Stimulated activated naive CD8-positive, alpha-beta T cell treated with anti-CD3 and anti-CD28 coated beads, Interleukin-15, Interleukin-2, amounts not matched to agents 100 U/mL and 50 U/mL, for 24 hours (primary cell): ENCODE measurements around the gene CD82.

ENCODE experiments used
- ATAC-seq: fragments of 150-1000 bp; cut with Tn5 transposase; one replicate; pipeline ENCODE4 v1.10.0; 2021
- DNase-seq: peaks from one replicate; pipeline ENCODE4 v3.0.0; 2021

Gene CD82

DNA sequence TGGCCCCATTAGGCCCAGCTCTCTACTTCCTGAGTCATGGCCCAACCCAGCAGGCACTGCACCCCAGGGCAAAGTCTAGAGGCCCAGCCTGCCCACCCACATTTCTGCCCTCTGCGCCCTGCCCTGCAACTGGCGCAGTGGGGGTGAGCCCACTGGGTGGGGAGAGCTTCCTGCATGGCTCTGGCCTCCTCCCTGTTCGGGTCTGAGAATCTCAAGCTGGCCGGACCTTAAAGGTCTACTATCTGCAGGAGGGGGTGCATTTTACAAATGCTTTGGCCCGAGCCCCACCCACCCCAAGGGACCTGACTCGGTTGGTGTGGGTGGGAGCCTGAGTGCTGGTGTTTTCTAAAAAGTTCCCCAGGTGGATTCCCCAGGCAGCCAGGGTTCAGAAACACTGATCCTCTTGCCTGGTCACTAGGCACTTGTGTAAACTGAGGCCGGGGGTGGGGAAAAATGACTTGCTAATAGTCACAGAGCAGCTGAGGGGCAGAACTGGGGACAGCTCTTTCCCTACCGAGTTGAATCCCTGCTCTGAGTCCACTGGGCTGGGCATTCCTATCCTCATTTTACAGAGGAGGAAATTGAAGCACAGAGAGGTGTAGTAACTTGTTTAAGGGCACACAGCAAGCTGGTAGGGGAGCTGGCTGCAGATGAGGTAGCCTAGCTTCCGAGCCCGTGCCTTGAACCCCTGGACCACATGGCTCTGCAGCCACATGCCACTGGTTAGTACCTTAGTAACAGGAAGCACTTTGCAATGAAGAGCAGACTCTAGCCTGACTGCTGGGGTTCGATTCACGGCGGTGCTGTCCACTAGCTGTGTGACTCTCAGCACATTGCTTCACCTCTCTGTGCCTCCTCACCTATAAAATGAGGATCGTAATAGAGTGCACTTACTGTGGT is 36.3 kb downstream of the CD82 start:
- DNase-seq (peak; percentile 60), ATAC-seq (peak; percentile 47)

GRCh38 chr11:44602891-44603310 is 37.4 kb downstream of the CD82 start:
- no peak for ATAC-seq
- no peak for DNase-seq

DNA sequence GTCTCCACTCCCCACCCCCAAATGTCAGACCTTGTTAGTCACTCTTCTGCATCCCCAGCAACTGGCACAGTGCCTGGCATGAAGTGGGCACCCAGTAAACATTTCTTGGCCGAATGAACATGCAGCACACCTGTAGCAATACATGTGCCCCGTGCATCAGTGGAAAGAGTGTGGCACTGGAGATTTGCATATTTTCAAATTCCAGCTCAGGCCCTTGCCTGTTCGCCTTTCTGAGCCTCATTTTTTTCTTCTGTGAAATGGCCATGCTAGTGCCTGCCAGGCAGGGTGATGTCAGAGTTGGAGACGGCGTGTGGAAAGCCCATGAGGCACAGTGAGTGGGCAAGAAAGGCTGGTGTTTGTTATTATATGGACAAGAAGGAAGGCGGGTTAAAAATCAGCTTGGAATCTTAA is 38.7 kb downstream of the CD82 start:
- no peak for DNase-seq
- ATAC-seq, result no peak

DNA sequence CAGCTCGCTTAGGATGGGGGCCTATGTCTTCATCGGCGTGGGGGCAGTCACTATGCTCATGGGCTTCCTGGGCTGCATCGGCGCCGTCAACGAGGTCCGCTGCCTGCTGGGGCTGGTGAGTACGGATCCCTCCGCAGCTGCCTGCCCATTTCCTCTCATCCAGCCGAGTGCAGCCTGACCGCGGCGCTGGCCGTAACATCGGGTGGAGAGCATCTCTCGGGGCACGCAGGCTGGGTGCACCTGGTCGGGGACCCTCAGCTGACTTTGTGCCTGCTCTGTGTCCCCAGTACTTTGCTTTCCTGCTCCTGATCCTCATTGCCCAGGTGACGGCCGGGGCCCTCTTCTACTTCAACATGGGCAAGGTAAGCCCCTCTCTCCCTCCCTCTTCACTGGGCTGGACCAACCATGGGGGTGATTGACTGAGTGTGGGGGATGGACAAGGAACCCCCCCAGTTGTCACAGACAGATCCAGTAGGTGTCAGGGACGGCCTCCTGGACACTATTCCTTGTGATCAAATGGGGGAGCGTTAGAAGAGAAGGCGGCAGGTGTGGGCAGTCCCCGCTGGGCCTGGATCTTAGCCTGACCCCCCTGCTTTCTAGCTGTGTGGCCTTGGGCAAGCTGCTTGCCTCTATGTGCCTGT is 39.7 kb downstream of the CD82 start:
- DNase-seq (no peak), ATAC-seq (no peak)

DNA sequence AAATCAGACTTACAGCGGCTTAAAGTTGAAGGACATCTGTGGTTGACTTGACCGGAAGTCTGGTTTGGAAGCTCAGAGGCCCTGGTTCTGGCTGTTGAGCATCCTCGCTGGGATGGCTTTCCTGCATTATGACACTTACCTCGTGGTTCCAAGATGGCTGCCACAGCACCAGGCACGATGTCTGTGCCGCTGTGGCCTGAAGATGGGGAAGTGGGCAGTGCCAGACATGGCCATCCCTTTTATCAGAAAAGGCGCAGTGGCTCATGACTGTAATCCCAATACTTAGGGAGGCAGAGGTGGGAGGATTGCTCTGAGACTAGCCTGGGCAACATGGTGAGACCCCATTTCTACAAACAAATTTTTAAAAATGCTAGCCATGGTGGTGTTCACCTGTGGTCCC is 40.5 kb downstream of the CD82 start:
- ATAC-seq, result no peak
- DNase-seq, result no peak

- DNase-seq (no peak), ATAC-seq (no peak)
Measured at GRCh38 chr11:44606472-44606871, 41.0 kb downstream of the CD82 start.

GRCh38 chr11:44607319-44607962 is 42.0 kb downstream of the CD82 start:
- DNase-seq (peak; percentile 50), ATAC-seq (peak; percentile 61)

- DNase-seq, result no peak
- ATAC-seq, result no peak
Measured at GRCh38 chr11:44607987-44608386, 42.5 kb downstream of the CD82 start.

DNA sequence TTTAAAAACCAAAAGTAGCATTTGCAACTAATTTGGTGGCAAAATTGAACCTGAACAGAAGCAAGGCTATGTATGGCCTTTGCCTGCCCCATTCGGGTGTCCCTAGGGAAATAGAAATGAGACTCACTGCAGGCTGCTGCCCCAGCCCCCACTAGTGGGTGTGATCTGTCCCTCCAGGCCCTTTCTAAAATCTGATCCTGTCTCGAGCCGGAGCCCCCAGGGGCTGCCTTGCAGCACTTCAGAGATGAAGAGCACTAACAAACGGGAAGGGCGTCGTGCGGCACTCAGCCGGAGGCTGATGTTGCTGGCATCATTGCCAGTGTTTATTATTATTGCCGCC is 43.2 kb downstream of the CD82 start:
- ATAC-seq, result no peak
- DNase-seq, result no peak

GRCh38 chr11:44608991-44609782 is 43.7 kb downstream of the CD82 start:
- DNase-seq (peak; percentile 49), ATAC-seq (peak; percentile 51)

DNA sequence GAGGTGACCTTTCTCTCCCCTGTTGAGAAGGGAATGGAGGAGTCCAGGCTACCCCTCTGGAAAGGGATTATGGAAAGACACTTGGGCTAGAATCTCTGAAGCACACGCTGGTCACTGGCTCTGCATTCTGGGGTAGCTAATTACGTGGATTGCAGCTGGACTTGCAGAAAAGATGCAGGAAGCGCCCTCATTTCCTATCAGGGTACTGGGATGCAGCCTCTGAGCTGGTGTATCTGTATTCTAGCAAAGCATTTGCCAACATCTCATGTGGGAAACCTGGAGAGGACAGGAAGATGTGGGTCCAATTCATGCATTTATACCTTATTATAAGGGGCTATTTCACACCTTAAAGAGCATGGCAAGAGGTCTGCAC is 44.3 kb downstream of the CD82 start:
- ATAC-seq, result no peak
- DNase-seq, result no peak

GRCh38 chr11:44610186-44610955 is 44.9 kb downstream of the CD82 start:
- DNase-seq (no peak), ATAC-seq (no peak)

DNA sequence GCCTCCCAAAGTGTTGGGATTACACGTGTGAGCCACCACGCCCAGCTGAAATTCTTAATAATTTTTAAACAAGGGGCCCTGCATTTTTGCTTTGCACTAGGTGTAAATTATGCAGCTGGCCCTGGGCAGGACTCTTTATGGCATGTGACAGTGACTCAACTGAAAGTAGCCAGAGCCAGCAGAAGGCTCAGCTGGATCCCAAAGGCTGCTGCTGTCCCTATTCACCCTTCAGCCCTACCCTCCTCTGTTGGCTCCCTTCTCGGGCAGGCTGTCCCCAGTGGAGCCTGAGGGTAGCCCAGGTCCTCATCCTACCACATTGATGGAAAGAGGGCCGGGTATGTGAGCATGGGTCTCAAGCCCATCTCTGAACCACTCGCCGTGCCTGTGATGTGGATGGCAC is 45.6 kb downstream of the CD82 start:
- ATAC-seq (no peak), DNase-seq (no peak)

DNA sequence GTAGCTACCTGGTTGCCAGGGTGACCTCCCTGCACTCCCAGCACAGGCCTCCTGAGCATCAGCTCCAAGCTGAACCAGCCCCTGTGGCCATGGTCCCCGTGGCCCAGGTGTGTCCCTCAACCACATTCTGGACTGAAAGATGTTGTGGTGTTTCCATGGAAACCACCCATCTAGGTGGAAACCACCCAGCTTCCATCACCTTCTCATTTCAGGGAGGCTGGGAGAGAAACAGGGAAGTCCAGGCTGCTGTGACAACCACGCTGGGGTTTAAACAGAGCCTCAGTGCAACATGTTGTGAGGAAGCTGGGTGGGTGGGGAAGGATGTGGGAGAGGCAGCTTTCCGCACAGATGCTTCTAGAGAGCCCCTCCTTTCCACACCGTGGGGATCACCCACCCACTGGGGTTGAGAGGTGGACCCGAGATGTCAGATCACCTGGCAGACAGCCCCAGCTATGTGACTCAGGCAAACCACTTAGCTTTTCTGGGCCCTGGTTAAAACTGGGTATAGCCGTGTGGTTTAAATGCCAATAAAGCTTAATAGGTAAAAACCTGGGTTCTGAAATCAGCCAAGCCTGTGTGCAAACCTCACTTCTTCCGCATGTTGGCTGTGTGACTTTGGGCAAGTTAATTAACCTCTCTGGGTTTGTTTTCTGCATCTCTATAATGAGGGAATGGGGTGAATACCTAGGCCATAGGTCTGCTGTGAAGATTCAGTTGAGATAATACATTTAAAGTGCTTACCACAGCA is 46.4 kb downstream of the CD82 start:
- DNase-seq, result peak; percentile 79
- peak; percentile 71 for ATAC-seq

GRCh38 chr11:44613153-44613552 is 47.7 kb downstream of the CD82 start:
- ATAC-seq (no peak), DNase-seq (no peak)

GRCh38 chr11:44614281-44614775 is 48.9 kb downstream of the CD82 start:
- DNase-seq, result no peak
- ATAC-seq, result no peak

- ATAC-seq (no peak), DNase-seq (no peak)
Measured at GRCh38 chr11:44615041-44615755, 49.7 kb downstream of the CD82 start.

- ATAC-seq, result no peak
- no peak for DNase-seq
Measured at GRCh38 chr11:44615913-44616791, 50.7 kb downstream of the CD82 start.
